Mesendoderm (in vitro differentiated cells): ENCODE measurements around the gene HBD.

ENCODE experiments used
- DNase-seq: peaks from one replicate; pipeline ENCODE4 v3.0.0; 2013
- H2AK5ac ChIP-seq: 2 replicates; pipeline ENCODE4 v1.6.1; 2013; ENCODE audit warnings: low read length, inconsistent platforms
- H2BK120ac ChIP-seq: 2 replicates; pipeline ENCODE4 v1.6.1; 2013; ENCODE audit warnings: low read depth, mild to moderate bottlenecking, low read length, moderate library complexity, mixed read lengths
- H2BK15ac ChIP-seq: replicated peaks from 2 replicates; pipeline ENCODE4 v1.6.1; 2013; ENCODE audit warnings: low read depth, mild to moderate bottlenecking, moderate library complexity
- H2BK5ac ChIP-seq: 2 replicates; pipeline ENCODE4 v1.6.1; 2013; ENCODE audit warnings: low read length, inconsistent platforms
- H3K18ac ChIP-seq: 2 replicates; pipeline ENCODE4 v1.6.1; 2013; ENCODE audit warnings: mild to moderate bottlenecking, low read length, mixed read lengths
- H3K23ac ChIP-seq: one replicate; pipeline ENCODE4 v1.6.1; 2013; ENCODE audit warnings: low read length
- H3K27ac ChIP-seq: 2 replicates; pipeline ENCODE4 v1.5.1; 2013; ENCODE audit warnings: low read depth, mild to moderate bottlenecking, inconsistent platforms, low read length, moderate library complexity
- H3K27me3 ChIP-seq: 2 replicates; pipeline ENCODE4 v1.6.1; 2013; ENCODE audit warnings: low read length, control low read depth, mild to moderate bottlenecking, inconsistent platforms; ENCODE audit not compliant: insufficient read depth, poor library complexity
- H3K36me3 ChIP-seq: 2 replicates; pipeline ENCODE4 v1.6.1; 2013; ENCODE audit warnings: low read length, inconsistent platforms; ENCODE audit not compliant: control insufficient read depth, insufficient read depth
- H3K4ac ChIP-seq: one replicate; pipeline ENCODE4 v1.6.1; 2013; ENCODE audit warnings: low read depth, mild to moderate bottlenecking, low read length, moderate library complexity
- H3K4me1 ChIP-seq: 2 replicates; pipeline ENCODE4 v1.6.1; 2013; ENCODE audit warnings: low read depth, low read length, inconsistent platforms; ENCODE audit not compliant: control insufficient read depth
- H3K4me2 ChIP-seq: 2 replicates; pipeline ENCODE4 v1.6.1; 2013; ENCODE audit warnings: low read length
- H3K4me3 ChIP-seq: 2 replicates; pipeline ENCODE4 v1.5.1; 2013; ENCODE audit warnings: mild to moderate bottlenecking, low read length
- H3K56ac ChIP-seq: one replicate; pipeline ENCODE4 v1.6.1; 2013; ENCODE audit warnings: low read length
- H3K79me1 ChIP-seq: 2 replicates; pipeline ENCODE4 v1.6.1; 2013; ENCODE audit warnings: low read length, inconsistent platforms
- H3K79me2 ChIP-seq: 2 replicates; pipeline ENCODE4 v1.6.1; 2013; ENCODE audit warnings: mild to moderate bottlenecking, low read length; ENCODE audit not compliant: control insufficient read depth, insufficient read depth
- H3K9ac ChIP-seq: 2 replicates; pipeline ENCODE4 v1.6.1; 2013; ENCODE audit warnings: low read length, inconsistent platforms
- H4K5ac ChIP-seq: one replicate; pipeline ENCODE4 v1.6.1; 2013; ENCODE audit warnings: low read length
- H4K8ac ChIP-seq: one replicate; pipeline ENCODE4 v1.6.1; 2013; ENCODE audit warnings: low read depth, mild to moderate bottlenecking, control low read depth, low read length, moderate library complexity
- WGBS: extraction: QIAGEN DNeasy Blood & Tissue Kit; methylation state at CpG from one replicate; pipeline ENCODE4 v1.1.7; 2013; ENCODE audit warnings: low lambda C conversion rate, missing lambda C conversion rate; ENCODE audit not compliant: insufficient coverage; ENCODE audit errors: extremely low coverage; 5-methylcytosine and 5-hydroxymethylcytosine counted together

Gene HBD

DNA sequence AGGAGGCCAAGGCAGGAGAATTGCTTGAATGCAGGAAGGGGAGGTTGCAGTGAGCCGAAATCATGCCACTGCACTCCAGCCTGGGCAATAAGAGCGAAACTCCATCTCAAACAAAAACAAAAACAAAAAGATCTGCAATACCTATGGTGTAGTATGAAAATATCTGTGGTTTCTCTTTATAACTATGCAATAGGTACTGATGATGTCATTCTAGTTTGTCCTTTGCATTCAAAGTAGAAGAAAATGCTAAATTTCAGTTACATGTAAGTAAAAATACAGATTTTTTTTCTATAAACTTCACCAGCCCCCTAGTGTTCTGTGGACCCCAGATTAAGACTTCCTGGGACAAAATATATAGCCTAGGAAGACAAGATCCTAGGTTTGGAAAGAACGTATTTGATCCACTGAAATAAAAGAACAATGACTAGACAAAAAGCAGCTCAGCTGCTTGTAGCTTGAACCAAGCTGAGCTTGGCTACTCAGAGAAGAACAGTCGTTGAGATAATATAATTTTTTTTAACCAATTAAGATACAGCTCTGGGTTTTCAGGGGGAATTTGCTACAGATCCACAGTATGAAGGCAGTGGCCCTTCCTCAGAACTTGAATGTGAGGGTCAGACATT is 38.2 kb upstream of the HBD start:
- H2BK120ac ChIP-seq, result no peak overlapping the region
- H2AK5ac ChIP-seq, result no peak overlapping the region
- H3K36me3 ChIP-seq, result no peaks in the 10 kb centered on the region
- no peak for DNase-seq
- no peaks in the 10 kb centered on the region for H3K79me2 ChIP-seq
- H3K4ac ChIP-seq, result no peak overlapping the region
- H2BK15ac ChIP-seq, result no peak overlapping the region
- no peak overlapping the region for H3K4me3 ChIP-seq
- H3K9ac ChIP-seq, result no peak overlapping the region
- H3K56ac ChIP-seq, result no peak overlapping the region
- H3K23ac ChIP-seq, result no peak overlapping the region
- WGBS, result no CpG with 5 or more reads among the region's 4 CpGs
- H3K27ac ChIP-seq, result no peak overlapping the region
- no peaks in the 10 kb centered on the region for H3K79me1 ChIP-seq
- H4K8ac ChIP-seq, result no peak overlapping the region
- H3K18ac ChIP-seq, result no peak overlapping the region
- no peaks in the 10 kb centered on the region for H3K4me1 ChIP-seq
- no peak overlapping the region for H4K5ac ChIP-seq
- no peak overlapping the region for H3K4me2 ChIP-seq
- H2BK5ac ChIP-seq, result no peak overlapping the region
- no peaks in the 10 kb centered on the region for H3K27me3 ChIP-seq

- no peak within 1 kb of the TSS for H2AK5ac ChIP-seq
- no peak within 1 kb of the TSS for H4K5ac ChIP-seq
- H3K18ac ChIP-seq, result no peak within 1 kb of the TSS
- WGBS, result no CpG with 5 or more reads among the region's 4 CpGs
- H3K4me3 ChIP-seq, result no peak within 1 kb of the TSS
- no peak within 1 kb of the TSS for H2BK15ac ChIP-seq
- H3K4me2 ChIP-seq, result no peak within 1 kb of the TSS
- no peak within 1 kb of the TSS for H3K9ac ChIP-seq
- no peak within 1 kb of the TSS for H2BK5ac ChIP-seq
- no peaks in the 10 kb centered on the region for H3K36me3 ChIP-seq
- H3K4me1 ChIP-seq, result no peaks in the 10 kb centered on the region
- H2BK120ac ChIP-seq, result no peak within 1 kb of the TSS
- H3K27me3 ChIP-seq, result no peaks in the 10 kb centered on the region
- no peak within 1 kb of the TSS for H3K4ac ChIP-seq
- no peaks in the 10 kb centered on the region for H3K79me2 ChIP-seq
- no peak within 1 kb of the TSS for H3K56ac ChIP-seq
- no peak for DNase-seq
- H3K27ac ChIP-seq, result no peak within 1 kb of the TSS
- no peaks in the 10 kb centered on the region for H3K79me1 ChIP-seq
- H3K23ac ChIP-seq, result no peak within 1 kb of the TSS
- H4K8ac ChIP-seq, result no peak within 1 kb of the TSS
Measured at GRCh38 chr11:5269715-5270147, 35.4 kb upstream of the HBD start, which contains the start of gene HBE1. TSS of gene HBE1 (minus strand) at chr11:5269945. CDS start at chr11:5269890, 55 bp downstream.

DNA sequence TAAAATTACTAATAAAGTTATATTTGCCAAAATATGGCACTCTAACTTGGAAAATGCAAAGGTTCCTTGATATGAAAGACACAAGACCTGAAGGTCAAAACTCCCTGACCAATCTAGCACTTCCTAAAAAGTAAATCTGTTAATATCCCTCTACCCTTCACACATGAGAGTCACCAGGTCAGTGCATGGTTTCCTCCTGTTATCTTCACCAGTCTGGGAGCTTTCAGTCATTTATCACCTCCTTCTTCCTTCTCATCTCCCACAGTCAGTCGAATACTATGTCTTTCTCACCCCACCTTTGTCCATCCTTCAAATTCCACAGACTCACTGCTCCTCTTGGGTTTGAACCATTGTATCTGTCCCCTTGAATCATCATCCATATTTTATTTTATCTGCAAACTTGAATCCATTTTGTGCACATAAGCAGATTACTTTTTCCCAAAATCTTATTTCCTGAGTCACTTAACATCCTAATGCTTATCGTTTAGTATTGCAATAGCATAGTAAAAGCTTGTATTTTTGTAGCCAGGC is 32.8 kb upstream of the HBD start:
- no peak overlapping the region for H4K5ac ChIP-seq
- H2AK5ac ChIP-seq, result no peak overlapping the region
- no peak overlapping the region for H3K4ac ChIP-seq
- H3K4me1 ChIP-seq, result no peaks in the 10 kb centered on the region
- H3K79me1 ChIP-seq, result no peaks in the 10 kb centered on the region
- DNase-seq, result no peak
- no peak overlapping the region for H2BK120ac ChIP-seq
- H3K23ac ChIP-seq, result no peak overlapping the region
- H3K56ac ChIP-seq, result no peak overlapping the region
- no peaks in the 10 kb centered on the region for H3K79me2 ChIP-seq
- H3K4me2 ChIP-seq, result no peak overlapping the region
- H4K8ac ChIP-seq, result no peak overlapping the region
- no peak overlapping the region for H2BK5ac ChIP-seq
- WGBS, result no CpG with 5 or more reads among the region's 2 CpGs
- H3K27ac ChIP-seq, result no peak overlapping the region
- no peak overlapping the region for H2BK15ac ChIP-seq
- H3K18ac ChIP-seq, result no peak overlapping the region
- no peak overlapping the region for H3K4me3 ChIP-seq
- no peak overlapping the region for H3K9ac ChIP-seq
- no peaks in the 10 kb centered on the region for H3K36me3 ChIP-seq
- no peaks in the 10 kb centered on the region for H3K27me3 ChIP-seq

DNA sequence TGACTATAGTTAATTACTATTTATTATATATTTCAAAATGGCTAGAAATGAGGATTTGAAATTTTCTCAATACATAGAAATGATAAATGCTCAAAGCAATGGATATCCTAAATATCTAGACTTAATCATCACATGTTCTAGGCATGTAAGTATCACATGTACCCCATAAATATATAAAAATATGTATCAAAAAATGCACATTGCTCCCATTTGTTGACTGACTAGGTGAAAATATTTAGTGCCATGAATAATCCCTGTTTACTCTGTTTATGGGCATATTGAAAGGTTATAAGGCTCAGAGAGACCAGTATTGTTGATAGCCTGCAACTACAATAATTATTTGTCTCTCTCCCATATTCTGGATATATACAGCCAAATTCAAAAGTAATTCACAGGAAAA is 32.3 kb upstream of the HBD start:
- Histone ChIP-seq H4K8ac (no peak overlapping the region), H3K23ac (no peak overlapping the region), H3K4ac (no peak overlapping the region), H2BK15ac (no peak overlapping the region), H3K36me3 (no peaks in the 10 kb centered on the region), H2BK5ac (no peak overlapping the region), H3K27ac (no peak overlapping the region), H3K4me1 (no peaks in the 10 kb centered on the region), H2BK120ac (no peak overlapping the region), H3K18ac (no peak overlapping the region), H4K5ac (no peak overlapping the region), H3K79me2 (no peaks in the 10 kb centered on the region), H3K56ac (no peak overlapping the region), H3K4me2 (no peak overlapping the region), H3K4me3 (no peak overlapping the region), H3K9ac (no peak overlapping the region), H2AK5ac (no peak overlapping the region), H3K27me3 (no peaks in the 10 kb centered on the region), H3K79me1 (no peaks in the 10 kb centered on the region)
- DNase-seq, result no peak

DNA sequence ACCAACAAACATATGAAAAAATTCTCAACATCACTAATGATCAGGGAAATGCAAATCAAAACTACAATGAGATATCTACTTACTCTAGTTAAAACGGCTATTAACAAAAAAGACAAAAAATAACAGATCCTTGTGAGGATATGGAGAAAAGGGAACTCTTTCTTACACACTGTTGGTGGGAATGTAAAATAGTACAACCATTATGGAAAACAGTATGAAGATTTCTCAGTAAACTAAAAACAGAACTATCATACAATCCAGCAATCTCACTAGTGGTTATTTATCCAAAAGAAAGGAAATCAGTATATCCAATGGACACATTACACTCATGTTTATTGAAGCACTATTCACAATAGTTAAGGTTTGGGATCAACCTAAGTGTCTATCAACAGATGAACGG is 31.5 kb upstream of the HBD start:
- H3K4me3 ChIP-seq, result no peak overlapping the region
- no peak overlapping the region for H3K4me2 ChIP-seq
- WGBS, result no CpG with 5 or more reads among the region's 2 CpGs
- no peaks in the 10 kb centered on the region for H3K4me1 ChIP-seq
- no peak overlapping the region for H3K4ac ChIP-seq
- H3K56ac ChIP-seq, result no peak overlapping the region
- no peak overlapping the region for H2BK15ac ChIP-seq
- no peak overlapping the region for H4K5ac ChIP-seq
- no peak overlapping the region for H2AK5ac ChIP-seq
- no peak overlapping the region for H2BK120ac ChIP-seq
- no peak for DNase-seq
- H3K9ac ChIP-seq, result no peak overlapping the region
- no peak overlapping the region for H3K18ac ChIP-seq
- no peak overlapping the region for H4K8ac ChIP-seq
- no peaks in the 10 kb centered on the region for H3K27me3 ChIP-seq
- no peak overlapping the region for H3K27ac ChIP-seq
- no peaks in the 10 kb centered on the region for H3K79me1 ChIP-seq
- H3K79me2 ChIP-seq, result no peaks in the 10 kb centered on the region
- no peak overlapping the region for H2BK5ac ChIP-seq
- no peak overlapping the region for H3K23ac ChIP-seq
- H3K36me3 ChIP-seq, result no peaks in the 10 kb centered on the region
